ENCODE data around the gene ABCD3. TPM values are rescaled to one million over a fixed set of nuclear protein-coding genes. Genes with fewer than 3 reads are reported as not detected.

ABCD3 gene
- total RNA-seq, 2 donors from 2014 or later: 35.5 to 38.5 TPM

DNA sequence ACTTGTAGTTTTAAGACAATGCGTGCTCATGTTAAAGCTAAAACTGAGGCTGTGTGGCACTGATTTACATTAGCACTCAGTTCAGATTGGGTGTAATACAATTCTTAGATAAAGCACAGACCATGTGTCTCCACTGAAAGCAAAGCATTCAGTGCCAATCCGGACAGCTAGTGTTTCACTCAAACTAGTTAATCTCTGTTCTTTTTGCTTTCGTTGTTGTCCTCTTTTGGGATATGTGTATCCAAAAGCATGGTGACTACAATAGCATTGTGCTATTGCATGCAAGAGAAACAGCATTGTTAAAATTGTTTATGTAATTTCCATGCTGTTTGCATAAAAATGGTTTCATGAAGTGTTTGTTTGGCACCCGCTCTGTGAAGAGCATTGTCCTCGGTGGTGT, 68.8 kb downstream of the ABCD3 start:
- no peak for TF ChIP-seq POLR2A (IDR thresholded peaks at IDR 0.05)
- TF ChIP-seq POLR2AphosphoS5 (IDR thresholded peaks at IDR 0.05): no peak
- TF ChIP-seq, protein P1, sequence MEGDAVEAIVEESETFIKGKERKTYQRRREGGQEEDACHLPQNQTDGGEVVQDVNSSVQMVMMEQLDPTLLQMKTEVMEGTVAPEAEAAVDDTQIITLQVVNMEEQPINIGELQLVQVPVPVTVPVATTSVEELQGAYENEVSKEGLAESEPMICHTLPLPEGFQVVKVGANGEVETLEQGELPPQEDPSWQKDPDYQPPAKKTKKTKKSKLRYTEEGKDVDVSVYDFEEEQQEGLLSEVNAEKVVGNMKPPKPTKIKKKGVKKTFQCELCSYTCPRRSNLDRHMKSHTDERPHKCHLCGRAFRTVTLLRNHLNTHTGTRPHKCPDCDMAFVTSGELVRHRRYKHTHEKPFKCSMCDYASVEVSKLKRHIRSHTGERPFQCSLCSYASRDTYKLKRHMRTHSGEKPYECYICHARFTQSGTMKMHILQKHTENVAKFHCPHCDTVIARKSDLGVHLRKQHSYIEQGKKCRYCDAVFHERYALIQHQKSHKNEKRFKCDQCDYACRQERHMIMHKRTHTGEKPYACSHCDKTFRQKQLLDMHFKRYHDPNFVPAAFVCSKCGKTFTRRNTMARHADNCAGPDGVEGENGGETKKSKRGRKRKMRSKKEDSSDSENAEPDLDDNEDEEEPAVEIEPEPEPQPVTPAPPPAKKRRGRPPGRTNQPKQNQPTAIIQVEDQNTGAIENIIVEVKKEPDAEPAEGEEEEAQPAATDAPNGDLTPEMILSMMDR (IDR thresholded peaks at IDR 0.05): no peak
- H3K27ac ChIP-seq: no peak overlapping the region
- H3K4me1 ChIP-seq (replicated peaks): no peaks in the 10 kb centered on the region
- intact Hi-C loops (cut with DNase I): no loop called here
- 89% methylated on average over 5 of the region's 5 CpGs for WGBS
- no peaks in the 10 kb centered on the region for H3K9me3 ChIP-seq
- no peaks in the 10 kb centered on the region for H3K27me3 ChIP-seq (replicated peaks; ENCODE audit: insufficient read depth)
- H3K4me3 ChIP-seq: no peak overlapping the region
- H3K36me3 ChIP-seq: no peaks in the 10 kb centered on the region
- DNase-seq (ENCODE audit: low spot score): no peak

DNA sequence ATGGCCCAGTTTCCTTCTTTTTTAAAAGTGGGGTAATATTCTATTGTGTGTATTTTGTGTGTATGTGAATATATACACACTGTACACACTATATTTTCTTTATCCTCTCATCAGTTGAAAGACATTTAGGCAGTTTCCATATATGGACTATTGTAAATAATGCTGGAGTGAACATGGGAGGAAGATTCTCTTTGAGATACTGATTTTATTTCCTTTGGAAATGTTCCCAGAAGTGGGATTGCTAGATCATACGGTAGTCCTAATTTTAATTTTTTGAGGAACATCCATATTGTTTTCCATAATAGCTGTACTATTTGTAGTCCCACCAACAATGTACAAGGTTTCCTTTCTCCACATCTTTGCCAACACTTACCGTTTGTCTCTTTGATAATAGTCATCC, 72.4 kb downstream of the ABCD3 start:
- H3K27ac ChIP-seq: no peak overlapping the region
- WGBS: 40% methylated on average over 2 of the region's 2 CpGs
- H3K36me3 ChIP-seq: no peaks in the 10 kb centered on the region
- intact Hi-C loops (cut with DNase I): no loop called here
- TF ChIP-seq POLR2AphosphoS5 (IDR thresholded peaks at IDR 0.05): no peak
- TF ChIP-seq, protein P1 (IDR thresholded peaks at IDR 0.05): no peak
- no peak for TF ChIP-seq POLR2A (IDR thresholded peaks at IDR 0.05)
- DNase-seq (ENCODE audit: low spot score): no peak
- no peaks in the 10 kb centered on the region for H3K4me1 ChIP-seq (replicated peaks)
- no peaks in the 10 kb centered on the region for H3K9me3 ChIP-seq
- H3K27me3 ChIP-seq (replicated peaks; ENCODE audit: insufficient read depth): no peaks in the 10 kb centered on the region
- H3K4me3 ChIP-seq: no peak overlapping the region

DNA sequence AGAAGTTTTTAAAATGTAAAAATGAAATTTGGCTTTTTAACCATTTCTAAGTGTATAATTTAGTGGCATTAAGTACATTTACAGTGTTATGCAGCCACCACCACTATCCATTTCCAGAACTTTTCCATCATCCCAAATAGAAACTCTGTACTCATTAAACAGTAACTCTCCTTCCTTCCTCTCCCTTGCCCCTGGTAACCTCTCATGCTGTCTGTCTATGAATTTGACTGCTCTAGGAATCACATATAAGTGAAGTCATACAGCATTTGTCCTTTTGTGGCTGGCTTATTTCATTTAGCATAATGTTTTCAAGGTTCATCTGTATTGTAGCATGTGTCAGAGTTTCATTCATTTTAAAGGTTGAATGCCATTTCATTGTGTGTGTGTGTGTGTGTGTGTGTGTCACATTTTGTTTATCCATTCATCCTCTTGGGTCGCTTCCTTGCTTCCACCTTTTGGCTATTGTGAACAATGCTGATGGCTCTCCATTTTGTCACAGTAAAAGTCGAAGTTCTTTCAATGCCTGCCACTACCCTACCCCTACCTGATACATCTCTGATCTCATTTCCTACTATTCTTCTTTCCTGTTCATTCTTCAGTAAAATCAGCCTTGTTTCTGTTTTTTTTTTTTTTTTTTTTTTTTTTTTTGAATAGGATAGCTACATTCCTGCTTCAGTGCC, 78.0 kb downstream of the ABCD3 start:
- Histone ChIP-seq H3K27me3 (replicated peaks; ENCODE audit: insufficient read depth) (no peaks in the 10 kb centered on the region), H3K36me3 (no peaks in the 10 kb centered on the region), H3K4me3 (no peak overlapping the region), H3K4me1 (replicated peaks) (no peaks in the 10 kb centered on the region), H3K9me3 (no peaks in the 10 kb centered on the region), H3K27ac (no peak overlapping the region)
- TF ChIP-seq POLR2A (IDR thresholded peaks at IDR 0.05) (no peak), POLR2AphosphoS5 (IDR thresholded peaks at IDR 0.05) (no peak)
- TF ChIP-seq, protein P1 (IDR thresholded peaks at IDR 0.05): no peak
- no peak for DNase-seq (ENCODE audit: low spot score)
- 89% methylated on average over 2 of the region's 2 CpGs for WGBS
- intact Hi-C loops (cut with DNase I): no loop called here

DNA sequence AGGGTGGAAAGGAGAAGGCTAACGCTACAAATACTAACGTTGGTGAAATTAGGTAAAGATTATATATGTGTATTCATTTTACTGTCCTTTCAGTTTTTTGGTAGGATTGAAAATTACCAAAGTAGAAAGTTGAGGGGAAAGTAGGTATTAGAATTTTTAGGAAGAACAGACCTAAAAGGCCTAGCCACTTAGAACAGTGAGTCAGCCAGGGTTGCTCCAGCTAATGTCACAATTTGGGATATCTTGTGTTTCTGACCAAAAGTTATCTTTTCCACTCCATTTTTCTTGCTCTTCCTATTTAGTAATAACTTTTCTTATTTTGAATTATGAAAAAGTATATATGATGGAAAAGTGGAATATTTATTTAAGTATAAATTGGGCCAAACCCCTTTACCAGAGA, 83.2 kb downstream of the ABCD3 start:
- no peaks in the 10 kb centered on the region for H3K27me3 ChIP-seq (replicated peaks; ENCODE audit: insufficient read depth)
- no peaks in the 10 kb centered on the region for H3K36me3 ChIP-seq
- DNase-seq (ENCODE audit: low spot score): no peak
- no peaks in the 10 kb centered on the region for H3K9me3 ChIP-seq
- no peaks in the 10 kb centered on the region for H3K4me1 ChIP-seq (replicated peaks)
- TF ChIP-seq POLR2AphosphoS5 (IDR thresholded peaks at IDR 0.05) (no peak), POLR2A (IDR thresholded peaks at IDR 0.05) (no peak)
- TF ChIP-seq, protein P1 (IDR thresholded peaks at IDR 0.05): no peak
- H3K4me3 ChIP-seq: no peak overlapping the region
- 76% methylated on average over 2 of the region's 2 CpGs for WGBS
- intact Hi-C loops (cut with DNase I): no loop called here
- H3K27ac ChIP-seq: no peak overlapping the region

DNA sequence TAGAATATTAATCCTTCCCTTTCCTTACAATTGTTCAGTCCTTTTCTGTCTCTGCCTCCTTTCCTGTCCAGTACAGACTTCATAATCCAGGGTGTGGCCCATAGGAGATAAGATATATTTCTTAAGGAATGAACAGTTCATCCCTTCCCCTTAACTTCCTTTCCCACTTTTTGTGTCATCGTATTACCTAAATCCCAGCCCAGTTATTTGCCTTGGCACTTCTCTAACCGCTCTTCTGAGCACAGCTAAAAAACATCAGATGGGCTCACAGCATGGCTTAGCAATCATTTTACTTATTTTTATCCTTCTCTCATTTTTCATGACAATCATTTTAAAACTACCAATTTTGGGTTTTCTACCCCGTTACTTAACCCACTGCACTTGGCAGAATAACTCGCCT, 83.7 kb downstream of the ABCD3 start:
- no peaks in the 10 kb centered on the region for H3K4me1 ChIP-seq (replicated peaks)
- no peaks in the 10 kb centered on the region for H3K27me3 ChIP-seq (replicated peaks; ENCODE audit: insufficient read depth)
- 91% methylated on average over 4 of the region's 4 CpGs for WGBS
- H3K4me3 ChIP-seq: no peak overlapping the region
- no peak for DNase-seq (ENCODE audit: low spot score)
- H3K27ac ChIP-seq: no peak overlapping the region
- intact Hi-C loops (cut with DNase I): no loop called here
- TF ChIP-seq POLR2A (IDR thresholded peaks at IDR 0.05) (no peak), POLR2AphosphoS5 (IDR thresholded peaks at IDR 0.05) (no peak)
- TF ChIP-seq, protein P1 (IDR thresholded peaks at IDR 0.05): no peak
- H3K9me3 ChIP-seq: no peaks in the 10 kb centered on the region
- no peaks in the 10 kb centered on the region for H3K36me3 ChIP-seq
